ENCODE results near the gene ATAD3C.
"Not testable (repeated sequence)": the region's sequence is repeated elsewhere in the genome, so short reads cannot be mapped to it uniquely, and the experiment has no call there.

ATAD3C gene

GRCh38 chr1:1449099-1449739 is at the start of gene ATAD3C:
TSS of gene ATAD3C (plus strand) at chr1:1449689. CDS start at chr1:1450684, 995 bp downstream.
- DNase-seq: no peak

GRCh38 chr1:1399872-1400575 is 49.5 kb upstream of the ATAD3C start:
- no peak for DNase-seq

GRCh38 chr1:1400576-1401456 is 48.7 kb upstream of the ATAD3C start:
- DNase-seq: no peak

GRCh38 chr1:1401457-1402010 is 48.0 kb upstream of the ATAD3C start:
- no peak for DNase-seq

- no peak for DNase-seq
Measured at GRCh38 chr1:1402072-1402900, 47.2 kb upstream of the ATAD3C start.

GRCh38 chr1:1402901-1403392 is 46.5 kb upstream of the ATAD3C start:
- not testable (repeated sequence) for DNase-seq

GRCh38 chr1:1403653-1404052 is 45.8 kb upstream of the ATAD3C start:
- DNase-seq: no peak

GRCh38 chr1:1406101-1406820 is 43.2 kb upstream of the ATAD3C start:
- DNase-seq: no peak

GRCh38 chr1:1406821-1407635 is 42.5 kb upstream of the ATAD3C start, which contains the start of gene MRPL20:
TSS of gene MRPL20 (minus strand) at chr1:1407293. CDS start at chr1:1407217, 76 bp downstream.
- DNase-seq: peak; percentile 91 to 94 (median 92)

GRCh38 chr1:1407636-1408318 is 41.7 kb upstream of the ATAD3C start:
- no peak for DNase-seq

- DNase-seq: not testable (repeated sequence)
Measured at GRCh38 chr1:1410238-1410637, 39.3 kb upstream of the ATAD3C start.

- no peak for DNase-seq
Measured at GRCh38 chr1:1411626-1412025, 37.9 kb upstream of the ATAD3C start.

- not testable (repeated sequence) for DNase-seq
Measured at GRCh38 chr1:1412311-1412902, 37.1 kb upstream of the ATAD3C start.

- no peak for DNase-seq
Measured at GRCh38 chr1:1415751-1416150, 33.7 kb upstream of the ATAD3C start.

GRCh38 chr1:1417396-1417795 is 32.1 kb upstream of the ATAD3C start:
- DNase-seq: not testable (repeated sequence)

- not testable (repeated sequence) for DNase-seq
Measured at GRCh38 chr1:1417825-1418463, 31.5 kb upstream of the ATAD3C start.

- DNase-seq: no peak
Measured at GRCh38 chr1:1418464-1419362, 30.8 kb upstream of the ATAD3C start.

GRCh38 chr1:1419363-1419812 is 30.1 kb upstream of the ATAD3C start:
- DNase-seq: no peak

All from activated CD4-positive, CD25-positive, alpha-beta regulatory T cell (primary cell).